GM12878 (cell line): ENCODE data around the gene EFCC1. TPM values are rescaled to one million over a fixed set of nuclear protein-coding genes. Genes with fewer than 3 reads are reported as not detected.

Experiments used
- ATAC-seq: fragments of 200-7000 bp; cut with Tn5 transposase; 3 replicates; pipeline ENCODE4 v1.9.1; 2020; ENCODE audit warnings: mild to moderate bottlenecking, moderate library complexity
- BruUV-seq: library from RNA; stranded (reverse); fragments of 400-500 nt; replicated peaks from 2 replicates; lab custom pipeline; 2021; lab: Mats Ljungman, UMichigan
- CTCF ChIA-PET: fragments of 300-600 bp; sonication (Branson Sonifier 250); formaldehyde crosslinking; extraction: SDS; loops from one replicate; lab custom pipeline; 2021; ENCODE audit warnings: inconsistent platforms; lab: Yijun Ruan, JAX
- POLR2A ChIA-PET: fragments of 350-600 bp; formaldehyde crosslinking; extraction: SDS; loops from one replicate; lab custom pipeline; 2021; ENCODE audit warnings: inconsistent platforms; lab: Charles Lee
- RAD21 ChIA-PET: fragments of 300-600 bp; sonication (Branson Sonifier 250); formaldehyde crosslinking; loops from one replicate; lab custom pipeline; 2023; ENCODE audit warnings: antibody characterized with exemption; ENCODE audit not compliant: unreplicated experiment; lab: Charles Lee
- SMC1A ChIA-PET: fragments of 300-600 bp; sonication (Branson Sonifier 250); formaldehyde crosslinking; loops from one replicate; lab custom pipeline; 2023; ENCODE audit not compliant: unreplicated experiment, uncharacterized antibody; lab: Charles Lee
- DNase-seq: peaks from one replicate; pipeline ENCODE4 v3.0.0-alpha.2; 2011; ENCODE audit warnings: low read depth, low spot score
- FAIRE-seq: peaks from 3 replicates; lab custom pipeline; 2011; peaks lifted over from hg19 to GRCh38; lab: Jason Lieb, UNC
- H2AFZ ChIP-seq: 2 replicates; pipeline ENCODE4 v1.6.0; 2011; ENCODE audit warnings: low read depth, low read length, control low read depth; ENCODE audit not compliant: control insufficient read depth
- H3K27ac ChIP-seq: 2 replicates; pipeline ENCODE4 v1.5.1; 2011; ENCODE audit warnings: control low read depth; ENCODE audit not compliant: control insufficient read depth, insufficient read depth
- H3K27me3 ChIP-seq, 2 experiments: replicated peaks in 1 of 2; 2 replicates each; pipeline versions ENCODE4 v1.6.0 to v1.6.1; 2011; ENCODE audit warnings: low read length in 1 of 2; ENCODE audit not compliant: control insufficient read depth in 2 of 2, insufficient read depth in 2 of 2
- H3K36me3 ChIP-seq, 2 experiments: 2 replicates each; pipeline ENCODE4 v1.5.1; 2011; ENCODE audit warnings: low read length in 1 of 2; ENCODE audit not compliant: control insufficient read depth in 2 of 2, insufficient read depth in 2 of 2
- H3K4me1 ChIP-seq: 2 replicates; pipeline ENCODE4 v1.6.1; 2011; ENCODE audit warnings: mild to moderate bottlenecking, low read length, moderate library complexity, mixed read lengths; ENCODE audit not compliant: control insufficient read depth, insufficient read depth
- H3K4me2 ChIP-seq: 2 replicates; pipeline ENCODE4 v1.6.0; 2011; ENCODE audit warnings: control low read depth; ENCODE audit not compliant: control insufficient read depth, insufficient read depth
- H3K4me3 ChIP-seq: fragments of 200-600 bp; sonication (generic); 2 replicates; pipeline ENCODE4 v1.5.1; 2016
- H3K79me2 ChIP-seq: 2 replicates; pipeline ENCODE4 v1.6.0; 2011; ENCODE audit warnings: low read length; ENCODE audit not compliant: control insufficient read depth, insufficient read depth
- H3K9ac ChIP-seq: 2 replicates; pipeline ENCODE4 v1.8.0; 2011; ENCODE audit warnings: low read length, control low read depth, mixed read lengths; ENCODE audit not compliant: control insufficient read depth, insufficient read depth
- H3K9me3 ChIP-seq: replicated peaks from 3 replicates; pipeline ENCODE4 v1.5.1; 2011; ENCODE audit warnings: mild to moderate bottlenecking, low read length; ENCODE audit not compliant: control insufficient read depth, insufficient read depth
- H4K20me1 ChIP-seq: 2 replicates; pipeline ENCODE4 v1.6.0; 2011; ENCODE audit not compliant: control insufficient read depth, insufficient read depth
- CBFB ChIP-seq: IDR thresholded peaks from 2 replicates; pipeline ENCODE4 v1.6.1; 2016; ENCODE audit warnings: antibody characterized with exemption, low read depth
- WGBS: methylation state at CpG from one replicate; pipeline ENCODE4 v1.1.6; 2016; ENCODE audit warnings: low lambda C conversion rate; ENCODE audit not compliant: insufficient replicate concordance, insufficient coverage; ENCODE audit errors: missing lambda C conversion rate; 5-methylcytosine and 5-hydroxymethylcytosine counted together
- in situ Hi-C: fragments of 300-500 bp; cut with MboI; formaldehyde crosslinking; loops from 9 replicates; pipeline ENCODE4 v1.14.3; 2018; ENCODE audit warnings: mixed read lengths
- intact Hi-C: fragments of 100-400 bp; cut with micrococcal nuclease; formaldehyde crosslinking; loops from one replicate; pipeline ENCODE4 v1.14.2; 2022; ENCODE audit not compliant: unreplicated experiment
- polyA plus RNA-seq, 11 experiments: library from polyadenylated mRNA; depleted of rRNA in 4 of 11; unstranded in 6 of 11; stranded (reverse) in 5 of 11; fragments of >200 nt; fragmentation: Nextera tagmentation in 4 of 11; fragmentation: Illumina TruSeq in 1 of 11; extraction: Ambion mirVana in 4 of 11; extraction: Trizol in 1 of 11; gene quantifications; 1 replicate in 1 of 11; 2 replicates in 10 of 11; pipeline versions ENCODE4 v1.2.1 to v1.2.3, GENCODE V29; 2011 to 2016; ENCODE audit warnings: inconsistent platforms in 2 of 11, missing spikeins in 2 of 11, low read depth in 1 of 11
- total RNA-seq, 4 experiments: library from RNA; depleted of rRNA in 3 of 4; stranded (reverse); fragments of >200 nt in 3 of 4; fragmentation: Illumina TruSeq in 1 of 4; extraction: Trizol in 1 of 4; gene quantifications; 2 replicates each; pipeline versions ENCODE4 v1.2.1 to v1.2.3, GENCODE V29; 2013 to 2021
- TF ChIP-seq, protein P1 (sequence below): IDR thresholded peaks from 2 replicates; pipeline ENCODE4 v1.6.1; 2011; ENCODE audit warnings: low read depth, low read length, improper control_type of control experiment, borderline replicate concordance
- TF ChIP-seq, protein P2 (sequence below): fragments of 150-350 bp; IDR thresholded peaks from 2 replicates; pipeline ENCODE4 v1.6.1; 2016; ENCODE audit warnings: low read depth, low read length
- TF ChIP-seq, protein P3 (sequence below): IDR thresholded peaks from 2 replicates; pipeline ENCODE4 v1.6.1; 2011; ENCODE audit warnings: borderline replicate concordance, low read depth, mild to moderate bottlenecking, moderate library complexity, mixed read lengths, low read length; ENCODE audit not compliant: insufficient read depth; ENCODE audit errors: extremely low read length

The EFCC1 gene
- total and polyA plus RNA-seq, 10 of the 15 experiments (the other 5 are each of a cell fraction or from before 2014, with no cell fraction given): not detected

DNA sequence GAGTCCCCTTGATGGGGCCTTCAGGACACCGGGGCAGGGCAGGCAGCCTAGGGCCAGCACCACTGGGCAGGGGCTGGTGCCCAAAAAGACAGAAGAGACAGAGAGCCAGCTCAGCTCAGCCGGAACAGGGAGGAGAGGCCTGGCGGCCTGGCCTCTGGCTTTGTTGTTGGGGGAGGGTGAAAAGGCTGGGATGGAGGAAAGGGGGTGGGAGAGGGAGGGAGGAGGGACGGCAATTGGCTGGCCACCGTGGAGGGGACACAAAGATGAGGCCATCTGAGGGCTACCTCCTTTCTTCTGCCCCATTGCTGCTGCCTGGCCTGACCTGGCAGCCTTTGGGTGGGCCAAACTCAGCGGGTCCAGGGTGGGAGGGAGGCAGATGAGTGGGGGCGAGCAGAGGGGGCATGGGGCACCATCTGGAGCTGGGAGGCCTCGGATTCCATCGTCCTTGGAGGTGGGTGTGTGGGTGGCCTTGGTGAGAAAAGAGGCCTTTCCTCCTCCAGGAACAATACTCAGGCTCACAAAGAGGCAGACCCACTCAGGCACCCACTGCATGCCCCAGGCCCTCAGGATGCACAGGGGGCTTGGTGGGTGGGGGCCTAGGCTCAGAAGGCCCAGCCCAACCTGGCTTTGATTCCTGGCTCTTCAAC, 9.3 kb downstream of the EFCC1 start (continued):
- no peak for TF ChIP-seq CBFB
- TF ChIP-seq, protein P1, sequence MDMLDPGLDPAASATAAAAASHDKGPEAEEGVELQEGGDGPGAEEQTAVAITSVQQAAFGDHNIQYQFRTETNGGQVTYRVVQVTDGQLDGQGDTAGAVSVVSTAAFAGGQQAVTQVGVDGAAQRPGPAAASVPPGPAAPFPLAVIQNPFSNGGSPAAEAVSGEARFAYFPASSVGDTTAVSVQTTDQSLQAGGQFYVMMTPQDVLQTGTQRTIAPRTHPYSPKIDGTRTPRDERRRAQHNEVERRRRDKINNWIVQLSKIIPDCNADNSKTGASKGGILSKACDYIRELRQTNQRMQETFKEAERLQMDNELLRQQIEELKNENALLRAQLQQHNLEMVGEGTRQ: no peak

DNA sequence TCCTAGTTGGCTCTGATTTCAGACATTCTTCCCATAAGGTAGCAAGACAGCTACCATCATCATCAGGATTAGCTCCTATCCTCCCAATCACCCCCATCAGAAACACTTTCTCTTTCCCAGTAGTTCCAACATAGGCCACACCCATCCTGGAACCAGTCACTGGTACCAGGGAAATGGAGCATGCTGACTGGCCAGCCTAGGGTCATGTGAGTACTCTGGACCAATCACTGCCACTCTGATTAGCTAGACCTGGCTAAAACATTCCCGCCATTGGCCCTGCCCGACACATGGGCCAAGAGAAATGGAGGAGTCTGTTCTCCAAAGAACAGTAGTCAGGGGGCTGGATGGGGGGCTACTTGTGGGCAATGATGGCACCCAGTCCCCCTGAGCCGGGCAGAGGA, 12.4 kb downstream of the EFCC1 start:
- Histone ChIP-seq H3K4me2 (no peak overlapping the region), H3K9ac (no peak overlapping the region), H4K20me1 (no peaks in the 10 kb centered on the region), H3K27me3 (no peaks in the 10 kb centered on the region; a peak in 1 of 4 replicates), H3K4me3 (no peak overlapping the region), H3K9me3 (no peaks in the 10 kb centered on the region), H3K36me3 (no peaks in the 10 kb centered on the region), H3K79me2 (no peaks in the 10 kb centered on the region), H2AFZ (no peak overlapping the region), H3K4me1 (peaks cover 19% of the 10 kb centered on the region), H3K27ac (no peak overlapping the region)
- WGBS: 81% methylated on average over 3 of the region's 3 CpGs
- ATAC-seq: no peak
- BruUV-seq: no TSS peak
- ChIA-PET POLR2A (interaction anchor here (0.7 kb wide), 1 partner anchor 19 kb away, joined by 3 read pairs; the partner anchor contains the start of gene CFAP92), SMC1A (no interaction called here), RAD21 (no interaction called here), CTCF (interaction anchor here (0.9 kb wide), 1 partner anchor 233 kb away, joined by 3 read pairs; no protein-coding TSS in a partner anchor)
- no peak for DNase-seq
- intact Hi-C loops: no loop called here
- FAIRE-seq: no peak
- TF ChIP-seq, protein P2, sequence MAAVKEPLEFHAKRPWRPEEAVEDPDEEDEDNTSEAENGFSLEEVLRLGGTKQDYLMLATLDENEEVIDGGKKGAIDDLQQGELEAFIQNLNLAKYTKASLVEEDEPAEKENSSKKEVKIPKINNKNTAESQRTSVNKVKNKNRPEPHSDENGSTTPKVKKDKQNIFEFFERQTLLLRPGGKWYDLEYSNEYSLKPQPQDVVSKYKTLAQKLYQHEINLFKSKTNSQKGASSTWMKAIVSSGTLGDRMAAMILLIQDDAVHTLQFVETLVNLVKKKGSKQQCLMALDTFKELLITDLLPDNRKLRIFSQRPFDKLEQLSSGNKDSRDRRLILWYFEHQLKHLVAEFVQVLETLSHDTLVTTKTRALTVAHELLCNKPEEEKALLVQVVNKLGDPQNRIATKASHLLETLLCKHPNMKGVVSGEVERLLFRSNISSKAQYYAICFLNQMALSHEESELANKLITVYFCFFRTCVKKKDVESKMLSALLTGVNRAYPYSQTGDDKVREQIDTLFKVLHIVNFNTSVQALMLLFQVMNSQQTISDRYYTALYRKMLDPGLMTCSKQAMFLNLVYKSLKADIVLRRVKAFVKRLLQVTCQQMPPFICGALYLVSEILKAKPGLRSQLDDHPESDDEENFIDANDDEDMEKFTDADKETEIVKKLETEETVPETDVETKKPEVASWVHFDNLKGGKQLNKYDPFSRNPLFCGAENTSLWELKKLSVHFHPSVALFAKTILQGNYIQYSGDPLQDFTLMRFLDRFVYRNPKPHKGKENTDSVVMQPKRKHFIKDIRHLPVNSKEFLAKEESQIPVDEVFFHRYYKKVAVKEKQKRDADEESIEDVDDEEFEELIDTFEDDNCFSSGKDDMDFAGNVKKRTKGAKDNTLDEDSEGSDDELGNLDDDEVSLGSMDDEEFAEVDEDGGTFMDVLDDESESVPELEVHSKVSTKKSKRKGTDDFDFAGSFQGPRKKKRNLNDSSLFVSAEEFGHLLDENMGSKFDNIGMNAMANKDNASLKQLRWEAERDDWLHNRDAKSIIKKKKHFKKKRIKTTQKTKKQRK: no peak
- TF ChIP-seq, protein P3, sequence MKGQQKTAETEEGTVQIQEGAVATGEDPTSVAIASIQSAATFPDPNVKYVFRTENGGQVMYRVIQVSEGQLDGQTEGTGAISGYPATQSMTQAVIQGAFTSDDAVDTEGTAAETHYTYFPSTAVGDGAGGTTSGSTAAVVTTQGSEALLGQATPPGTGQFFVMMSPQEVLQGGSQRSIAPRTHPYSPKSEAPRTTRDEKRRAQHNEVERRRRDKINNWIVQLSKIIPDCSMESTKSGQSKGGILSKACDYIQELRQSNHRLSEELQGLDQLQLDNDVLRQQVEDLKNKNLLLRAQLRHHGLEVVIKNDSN: peak; percentile 20
- in situ Hi-C loops: no loop called here
